DND-41 (cell line): ENCODE data around the gene MBP.

Experiments
- EZH2 ChIP-seq: IDR thresholded peaks from 3 replicates; pipeline ENCODE4 v1.6.1; 2012; ENCODE audit warnings: borderline replicate concordance, low read depth, mild to moderate bottlenecking, moderate library complexity, low read length, inconsistent platforms; ENCODE audit not compliant: severe bottlenecking
- TF ChIP-seq, protein P1 (sequence below): IDR thresholded peaks from 2 replicates; pipeline ENCODE4 v1.5.1; 2012; ENCODE audit warnings: borderline replicate concordance, low read length, moderate library complexity, mild to moderate bottlenecking; ENCODE audit not compliant: poor library complexity, severe bottlenecking; ENCODE audit errors: extremely low read depth

- TF ChIP-seq, protein P1, sequence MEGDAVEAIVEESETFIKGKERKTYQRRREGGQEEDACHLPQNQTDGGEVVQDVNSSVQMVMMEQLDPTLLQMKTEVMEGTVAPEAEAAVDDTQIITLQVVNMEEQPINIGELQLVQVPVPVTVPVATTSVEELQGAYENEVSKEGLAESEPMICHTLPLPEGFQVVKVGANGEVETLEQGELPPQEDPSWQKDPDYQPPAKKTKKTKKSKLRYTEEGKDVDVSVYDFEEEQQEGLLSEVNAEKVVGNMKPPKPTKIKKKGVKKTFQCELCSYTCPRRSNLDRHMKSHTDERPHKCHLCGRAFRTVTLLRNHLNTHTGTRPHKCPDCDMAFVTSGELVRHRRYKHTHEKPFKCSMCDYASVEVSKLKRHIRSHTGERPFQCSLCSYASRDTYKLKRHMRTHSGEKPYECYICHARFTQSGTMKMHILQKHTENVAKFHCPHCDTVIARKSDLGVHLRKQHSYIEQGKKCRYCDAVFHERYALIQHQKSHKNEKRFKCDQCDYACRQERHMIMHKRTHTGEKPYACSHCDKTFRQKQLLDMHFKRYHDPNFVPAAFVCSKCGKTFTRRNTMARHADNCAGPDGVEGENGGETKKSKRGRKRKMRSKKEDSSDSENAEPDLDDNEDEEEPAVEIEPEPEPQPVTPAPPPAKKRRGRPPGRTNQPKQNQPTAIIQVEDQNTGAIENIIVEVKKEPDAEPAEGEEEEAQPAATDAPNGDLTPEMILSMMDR = no peak
- no peak for TF ChIP-seq EZH2
Observed at GRCh38 chr18:77021075-77021474, 111.5 kb downstream of the MBP start.
